SK-N-SH treated with all-trans-retinoic acid at 6 μM for 48 hours (cell line): ENCODE results near the gene ULK3.

ENCODE experiments used
- ATAC-seq: fragments of 200-7000 bp; cut with Tn5 transposase; 3 replicates; pipeline ENCODE4 v1.9.1; 2020; ENCODE audit warnings: mild to moderate bottlenecking, moderate library complexity
- CSDC2 ChIP-seq: fragments of 250-450 bp; sonication (Bioruptor Pico); IDR thresholded peaks from 2 replicates; pipeline ENCODE4 v1.5.0; 2020; ENCODE audit warnings: mild to moderate bottlenecking, moderate library complexity
- GLIS3 ChIP-seq: fragments of 250-450 bp; sonication (Bioruptor Pico); IDR thresholded peaks from 2 replicates; pipeline ENCODE4 v1.5.0; 2020; ENCODE audit warnings: mild to moderate bottlenecking, moderate library complexity
- OSR1 ChIP-seq: fragments of 250-450 bp; sonication (Bioruptor Pico); IDR thresholded peaks from 2 replicates; pipeline ENCODE4 v1.8.0; 2022; ENCODE audit warnings: moderate library complexity, mild to moderate bottlenecking, inconsistent platforms
- PATZ1 ChIP-seq: fragments of 250-450 bp; sonication (Bioruptor Pico); IDR thresholded peaks from 2 replicates; pipeline ENCODE4 v1.8.0; 2020; ENCODE audit warnings: mild to moderate bottlenecking, moderate library complexity, borderline replicate concordance
- POU6F1 ChIP-seq: fragments of 250-450 bp; sonication (Bioruptor Pico); IDR thresholded peaks from 2 replicates; pipeline ENCODE4 v1.8.0; 2021; ENCODE audit warnings: low read depth, mild to moderate bottlenecking, moderate library complexity, borderline replicate concordance
- PPARA ChIP-seq: fragments of 250-450 bp; sonication (Bioruptor Pico); IDR thresholded peaks from 2 replicates; pipeline ENCODE4 v1.5.0; 2020; ENCODE audit warnings: mild to moderate bottlenecking, borderline replicate concordance
- TCF4 ChIP-seq: fragments of 250-450 bp; sonication (Bioruptor Pico); IDR thresholded peaks from 2 replicates; pipeline ENCODE4 v1.8.0; 2021; ENCODE audit warnings: mild to moderate bottlenecking, moderate library complexity, borderline replicate concordance
- TOX ChIP-seq: fragments of 250-450 bp; sonication (Bioruptor Pico); IDR thresholded peaks from 2 replicates; pipeline ENCODE4 v1.8.0; 2021; ENCODE audit warnings: mild to moderate bottlenecking, moderate library complexity, borderline replicate concordance
- TSHZ2 ChIP-seq: fragments of 250-450 bp; sonication (Bioruptor Pico); IDR thresholded peaks from 2 replicates; pipeline ENCODE4 v1.5.0; 2020; ENCODE audit warnings: mild to moderate bottlenecking, moderate library complexity
- ZFP30 ChIP-seq: fragments of 450-650 bp; formaldehyde crosslinking; IDR thresholded peaks from 2 replicates; pipeline ENCODE4 v1.5.0; 2022; ENCODE audit warnings: mild to moderate bottlenecking, moderate library complexity
- ZNF565 ChIP-seq: fragments of 450-650 bp; formaldehyde crosslinking; conservative IDR thresholded peaks from 2 replicates; pipeline ENCODE4 v1.5.0; 2020; ENCODE audit warnings: low read depth, mild to moderate bottlenecking, moderate library complexity
- TF ChIP-seq, protein P1 (sequence below): fragments of 250-450 bp; sonication (Bioruptor Pico); IDR thresholded peaks from 2 replicates; pipeline ENCODE4 v1.5.1; 2021; ENCODE audit warnings: mild to moderate bottlenecking, moderate library complexity
- TF ChIP-seq, protein P2 (sequence below): fragments of 250-450 bp; sonication (Bioruptor Pico); IDR thresholded peaks from 2 replicates; pipeline ENCODE4 v1.5.1; 2020; ENCODE audit warnings: low read depth, mild to moderate bottlenecking, moderate library complexity

The ULK3 gene

GRCh38 chr15:74850393-74850792 lies 7.4 kb upstream of the ULK3 start:
- no peak for ATAC-seq
- no peak for TF ChIP-seq PPARA
- TF ChIP-seq PATZ1 (CRISPR knock-in tag): no peak
- TF ChIP-seq ZNF565 (CRISPR knock-in tag): no peak
- TF ChIP-seq, protein P1, sequence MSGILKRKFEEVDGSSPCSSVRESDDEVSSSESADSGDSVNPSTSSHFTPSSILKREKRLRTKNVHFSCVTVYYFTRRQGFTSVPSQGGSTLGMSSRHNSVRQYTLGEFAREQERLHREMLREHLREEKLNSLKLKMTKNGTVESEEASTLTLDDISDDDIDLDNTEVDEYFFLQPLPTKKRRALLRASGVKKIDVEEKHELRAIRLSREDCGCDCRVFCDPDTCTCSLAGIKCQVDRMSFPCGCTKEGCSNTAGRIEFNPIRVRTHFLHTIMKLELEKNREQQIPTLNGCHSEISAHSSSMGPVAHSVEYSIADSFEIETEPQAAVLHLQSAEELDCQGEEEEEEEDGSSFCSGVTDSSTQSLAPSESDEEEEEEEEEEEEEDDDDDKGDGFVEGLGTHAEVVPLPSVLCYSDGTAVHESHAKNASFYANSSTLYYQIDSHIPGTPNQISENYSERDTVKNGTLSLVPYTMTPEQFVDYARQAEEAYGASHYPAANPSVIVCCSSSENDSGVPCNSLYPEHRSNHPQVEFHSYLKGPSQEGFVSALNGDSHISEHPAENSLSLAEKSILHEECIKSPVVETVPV (CRISPR knock-in tag): no peak
- TF ChIP-seq CSDC2 (CRISPR knock-in tag): no peak
- TF ChIP-seq ZFP30 (CRISPR knock-in tag): no peak
- no peak for TF ChIP-seq TSHZ2 (CRISPR knock-in tag)
- no peak for TF ChIP-seq OSR1 (CRISPR knock-in tag)
- TF ChIP-seq TCF4 (CRISPR knock-in tag): no peak
- TF ChIP-seq, protein P2, sequence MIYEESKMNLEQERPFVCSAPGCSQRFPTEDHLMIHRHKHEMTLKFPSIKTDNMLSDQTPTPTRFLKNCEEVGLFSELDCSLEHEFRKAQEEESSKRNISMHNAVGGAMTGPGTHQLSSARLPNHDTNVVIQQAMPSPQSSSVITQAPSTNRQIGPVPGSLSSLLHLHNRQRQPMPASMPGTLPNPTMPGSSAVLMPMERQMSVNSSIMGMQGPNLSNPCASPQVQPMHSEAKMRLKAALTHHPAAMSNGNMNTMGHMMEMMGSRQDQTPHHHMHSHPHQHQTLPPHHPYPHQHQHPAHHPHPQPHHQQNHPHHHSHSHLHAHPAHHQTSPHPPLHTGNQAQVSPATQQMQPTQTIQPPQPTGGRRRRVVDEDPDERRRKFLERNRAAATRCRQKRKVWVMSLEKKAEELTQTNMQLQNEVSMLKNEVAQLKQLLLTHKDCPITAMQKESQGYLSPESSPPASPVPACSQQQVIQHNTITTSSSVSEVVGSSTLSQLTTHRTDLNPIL (CRISPR knock-in tag): no peak
- TF ChIP-seq GLIS3 (CRISPR knock-in tag): no peak

DNA sequence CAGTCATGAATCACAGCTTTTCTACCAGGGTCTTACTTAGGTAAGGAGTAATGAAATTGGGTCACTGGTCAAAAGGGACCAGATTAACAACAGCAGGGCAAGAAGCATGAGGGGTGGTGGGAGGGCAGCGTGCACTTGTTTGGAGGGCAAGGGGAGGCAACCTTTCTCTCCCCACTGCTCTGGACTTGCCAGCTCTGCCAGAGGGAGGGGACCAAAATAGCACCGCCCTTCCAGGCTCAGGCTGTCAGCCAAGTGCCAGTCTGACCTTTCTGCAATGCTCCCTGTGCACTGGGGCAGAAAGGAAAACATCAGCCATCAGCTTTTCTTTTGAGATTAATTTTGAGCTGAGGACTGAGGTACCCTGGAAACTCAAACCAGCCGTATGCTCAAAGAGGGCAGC lies 4.5 kb upstream of the ULK3 start:
- TF ChIP-seq, protein P2 (CRISPR knock-in tag): no peak
- TF ChIP-seq TSHZ2 (CRISPR knock-in tag): no peak
- no peak for TF ChIP-seq PATZ1 (CRISPR knock-in tag)
- TF ChIP-seq PPARA: no peak
- no peak for TF ChIP-seq POU6F1
- no peak for TF ChIP-seq CSDC2 (CRISPR knock-in tag)
- no peak for TF ChIP-seq TOX (CRISPR knock-in tag)
- TF ChIP-seq, protein P1 (CRISPR knock-in tag): no peak
- ATAC-seq: no peak
